ENCODE data around the gene IDS. TPM values are rescaled to one million over a fixed set of nuclear protein-coding genes. Genes with fewer than 3 reads are reported as not detected.
A peak's percentile ranks its signal among the peaks of the same experiment; 100 is the strongest.
"Not testable (repeated sequence)": the region's sequence is repeated elsewhere in the genome, so short reads cannot be mapped to it uniquely, and the experiment has no call there.

The IDS gene
- total RNA-seq, 6 experiments from 2014 or later: 38.4 to 70.9 (median 55.1) TPM

GRCh38 chrX:149527705-149528104 lies 22.6 kb upstream of the IDS start:
- Mint-ChIP-seq H3K9me3 (no peaks in the 10 kb centered on the region), H3K4me3 (no peak overlapping the region), H3K36me3 (ENCODE audit: low read depth) (no peaks in the 10 kb centered on the region), H3K27ac (0 out of 2 replicates have a peak overlapping the region, but pooled peaks have one; percentile 5), H3K27me3 (ENCODE audit: insufficient read depth) (no peaks in the 10 kb centered on the region; the same call in 1 of the 2 replicates), H3K4me1 (ENCODE audit: low read depth) (no peaks in the 10 kb centered on the region)
- peak; percentile 50 for DNase-seq
- TF ChIP-seq, protein P1, sequence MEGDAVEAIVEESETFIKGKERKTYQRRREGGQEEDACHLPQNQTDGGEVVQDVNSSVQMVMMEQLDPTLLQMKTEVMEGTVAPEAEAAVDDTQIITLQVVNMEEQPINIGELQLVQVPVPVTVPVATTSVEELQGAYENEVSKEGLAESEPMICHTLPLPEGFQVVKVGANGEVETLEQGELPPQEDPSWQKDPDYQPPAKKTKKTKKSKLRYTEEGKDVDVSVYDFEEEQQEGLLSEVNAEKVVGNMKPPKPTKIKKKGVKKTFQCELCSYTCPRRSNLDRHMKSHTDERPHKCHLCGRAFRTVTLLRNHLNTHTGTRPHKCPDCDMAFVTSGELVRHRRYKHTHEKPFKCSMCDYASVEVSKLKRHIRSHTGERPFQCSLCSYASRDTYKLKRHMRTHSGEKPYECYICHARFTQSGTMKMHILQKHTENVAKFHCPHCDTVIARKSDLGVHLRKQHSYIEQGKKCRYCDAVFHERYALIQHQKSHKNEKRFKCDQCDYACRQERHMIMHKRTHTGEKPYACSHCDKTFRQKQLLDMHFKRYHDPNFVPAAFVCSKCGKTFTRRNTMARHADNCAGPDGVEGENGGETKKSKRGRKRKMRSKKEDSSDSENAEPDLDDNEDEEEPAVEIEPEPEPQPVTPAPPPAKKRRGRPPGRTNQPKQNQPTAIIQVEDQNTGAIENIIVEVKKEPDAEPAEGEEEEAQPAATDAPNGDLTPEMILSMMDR (IDR thresholded peaks at IDR 0.05): peak; percentile 68

DNA sequence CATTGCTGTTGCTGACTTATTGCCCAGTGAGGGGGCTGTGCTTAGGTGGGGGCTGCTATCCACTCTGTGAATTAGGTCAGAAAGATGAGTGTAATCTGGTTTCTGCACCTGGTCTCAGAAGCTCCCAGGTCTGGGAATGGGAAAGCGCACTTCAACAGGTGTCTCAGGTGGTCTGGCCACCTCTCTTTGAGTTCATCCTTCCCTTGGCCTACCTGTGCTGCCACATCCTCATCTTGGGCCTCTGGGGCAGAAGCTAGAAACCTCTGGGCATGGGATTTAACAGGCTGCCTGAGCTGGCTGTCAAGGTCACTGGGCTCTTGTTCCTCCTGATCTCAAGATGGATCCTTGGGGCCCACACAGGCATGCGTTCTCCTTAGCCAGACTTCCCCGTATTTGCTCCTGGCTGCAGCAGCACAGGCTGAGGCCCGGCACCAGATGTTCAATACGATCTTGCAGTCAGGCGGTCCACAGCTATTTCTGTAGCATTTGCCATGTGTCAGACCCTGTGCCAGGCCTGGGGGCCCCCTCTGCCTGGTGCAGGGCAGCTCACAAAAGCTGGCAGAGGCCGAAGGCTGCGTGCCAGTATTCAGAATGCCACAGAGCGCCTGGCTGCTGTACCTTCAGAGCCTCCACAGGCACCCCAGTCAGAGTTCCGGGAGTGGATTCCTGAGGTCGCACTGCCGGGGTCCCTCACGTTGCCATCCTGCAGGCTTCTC lies 21.4 kb upstream of the IDS start:
- H3K9me3 Mint-ChIP-seq; H3K36me3 Mint-ChIP-seq (ENCODE audit: low read depth); H3K27me3 Mint-ChIP-seq (ENCODE audit: insufficient read depth); H3K4me1 Mint-ChIP-seq (ENCODE audit: low read depth); H3K27ac Mint-ChIP-seq; DNase-seq; H3K4me3 Mint-ChIP-seq: not testable (repeated sequence)

GRCh38 chrX:149525903-149526302 lies 20.8 kb upstream of the IDS start:
- not testable (repeated sequence) for H3K4me1 Mint-ChIP-seq (ENCODE audit: low read depth); H3K9me3 Mint-ChIP-seq; DNase-seq; H3K36me3 Mint-ChIP-seq (ENCODE audit: low read depth); H3K27me3 Mint-ChIP-seq (ENCODE audit: insufficient read depth); H3K4me3 Mint-ChIP-seq
- H3K27ac Mint-ChIP-seq: peak overlapping the region; percentile 54

DNA sequence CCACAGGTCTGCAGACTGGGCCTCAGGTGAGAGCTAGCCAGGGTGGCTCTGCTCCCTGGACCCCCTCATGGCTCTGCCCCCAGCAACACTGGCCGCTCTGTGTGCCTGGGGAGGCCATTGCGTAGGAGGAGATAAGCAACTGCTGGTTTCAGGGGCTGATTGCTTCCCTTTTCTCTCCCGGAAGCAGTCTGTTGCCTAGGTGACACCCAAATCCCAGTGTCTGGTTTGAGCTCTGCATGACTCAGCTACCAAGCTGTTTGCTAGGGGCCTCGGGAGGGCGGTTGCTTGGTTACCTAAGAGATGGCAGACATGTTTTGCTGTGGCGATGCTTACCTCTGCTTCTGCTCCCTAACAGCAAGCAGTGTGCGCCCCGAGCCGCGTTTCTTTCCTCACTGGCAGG lies 20.3 kb upstream of the IDS start:
- not testable (repeated sequence) for H3K4me3 Mint-ChIP-seq; H3K9me3 Mint-ChIP-seq; H3K27me3 Mint-ChIP-seq (ENCODE audit: insufficient read depth); H3K36me3 Mint-ChIP-seq (ENCODE audit: low read depth)
- DNase-seq: peak; percentile 72
- Mint-ChIP-seq H3K4me1 (ENCODE audit: low read depth) (peaks cover 10% of the 10 kb centered on the region), H3K27ac (peak overlapping the region; percentile 38; the same call in 1 of the 2 replicates)

DNA sequence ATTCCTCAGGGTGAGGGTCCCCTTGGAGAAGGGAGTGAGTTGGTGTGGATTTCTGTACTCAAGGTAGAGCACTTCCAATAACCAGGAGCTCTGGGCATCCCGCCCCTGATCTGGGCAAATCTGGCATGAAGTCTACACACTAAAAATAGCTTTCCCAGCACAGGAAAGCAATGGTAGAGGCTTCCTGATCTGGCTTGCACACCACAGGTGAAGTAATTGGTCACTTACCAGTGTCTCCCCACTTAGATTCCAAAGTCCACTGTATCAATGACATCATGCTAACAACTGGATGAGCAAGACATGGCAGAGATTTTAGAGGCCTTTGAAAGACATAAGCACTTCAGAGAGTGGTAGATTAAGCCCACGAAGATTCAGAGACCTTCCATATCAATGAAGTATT lies 17.8 kb upstream of the IDS start:
- TF ChIP-seq, protein P1 (IDR thresholded peaks at IDR 0.05): no peak
- Mint-ChIP-seq H3K36me3 (ENCODE audit: low read depth) (no peaks in the 10 kb centered on the region), H3K27ac (no peak overlapping the region), H3K27me3 (ENCODE audit: insufficient read depth) (peaks cover 7% of the 10 kb centered on the region), H3K9me3 (no peaks in the 10 kb centered on the region), H3K4me3 (no peak overlapping the region), H3K4me1 (ENCODE audit: low read depth) (peaks cover 10% of the 10 kb centered on the region)
- no peak for DNase-seq

- no peaks in the 10 kb centered on the region for H3K9me3 Mint-ChIP-seq
- TF ChIP-seq, protein P1 (IDR thresholded peaks at IDR 0.05): no peak
- peaks cover 7% of the 10 kb centered on the region for H3K27me3 Mint-ChIP-seq (ENCODE audit: insufficient read depth)
- H3K36me3 Mint-ChIP-seq (ENCODE audit: low read depth): no peaks in the 10 kb centered on the region
- DNase-seq: no peak
- peaks cover 10% of the 10 kb centered on the region for H3K4me1 Mint-ChIP-seq (ENCODE audit: low read depth)
- H3K4me3 Mint-ChIP-seq: no peak overlapping the region
- no peak overlapping the region for H3K27ac Mint-ChIP-seq
Measured at GRCh38 chrX:149521438-149521837, 16.3 kb upstream of the IDS start.

- H3K4me1 Mint-ChIP-seq (ENCODE audit: low read depth): peaks cover 10% of the 10 kb centered on the region
- not testable (repeated sequence) for H3K9me3 Mint-ChIP-seq; H3K27me3 Mint-ChIP-seq (ENCODE audit: insufficient read depth); H3K27ac Mint-ChIP-seq; H3K4me3 Mint-ChIP-seq; H3K36me3 Mint-ChIP-seq (ENCODE audit: low read depth)
- peak; percentile 14 for DNase-seq
Measured at GRCh38 chrX:149520636-149521277, 15.7 kb upstream of the IDS start.

Measured in HFFc6 (cell line).